Glomerular endothelial cell (primary cell): ENCODE results near the gene GATA5. TPM values are rescaled to one million over a fixed set of nuclear protein-coding genes. Genes with fewer than 3 reads are reported as not detected.

Source experiments
- DNase-seq: peaks from one replicate; pipeline ENCODE4 v3.0.0-alpha.2; 2011; ENCODE audit warnings: low read depth, low spot score; ENCODE audit errors: extremely low read depth
- total RNA-seq: library from RNA; depleted of rRNA; stranded (reverse); fragments of >200 nt; gene quantifications from 2 replicates; pipeline ENCODE4 v1.2.3, GENCODE V29; 2015

GATA5 gene
- total RNA-seq, 1 donor from 2014 or later = not detected

DNA sequence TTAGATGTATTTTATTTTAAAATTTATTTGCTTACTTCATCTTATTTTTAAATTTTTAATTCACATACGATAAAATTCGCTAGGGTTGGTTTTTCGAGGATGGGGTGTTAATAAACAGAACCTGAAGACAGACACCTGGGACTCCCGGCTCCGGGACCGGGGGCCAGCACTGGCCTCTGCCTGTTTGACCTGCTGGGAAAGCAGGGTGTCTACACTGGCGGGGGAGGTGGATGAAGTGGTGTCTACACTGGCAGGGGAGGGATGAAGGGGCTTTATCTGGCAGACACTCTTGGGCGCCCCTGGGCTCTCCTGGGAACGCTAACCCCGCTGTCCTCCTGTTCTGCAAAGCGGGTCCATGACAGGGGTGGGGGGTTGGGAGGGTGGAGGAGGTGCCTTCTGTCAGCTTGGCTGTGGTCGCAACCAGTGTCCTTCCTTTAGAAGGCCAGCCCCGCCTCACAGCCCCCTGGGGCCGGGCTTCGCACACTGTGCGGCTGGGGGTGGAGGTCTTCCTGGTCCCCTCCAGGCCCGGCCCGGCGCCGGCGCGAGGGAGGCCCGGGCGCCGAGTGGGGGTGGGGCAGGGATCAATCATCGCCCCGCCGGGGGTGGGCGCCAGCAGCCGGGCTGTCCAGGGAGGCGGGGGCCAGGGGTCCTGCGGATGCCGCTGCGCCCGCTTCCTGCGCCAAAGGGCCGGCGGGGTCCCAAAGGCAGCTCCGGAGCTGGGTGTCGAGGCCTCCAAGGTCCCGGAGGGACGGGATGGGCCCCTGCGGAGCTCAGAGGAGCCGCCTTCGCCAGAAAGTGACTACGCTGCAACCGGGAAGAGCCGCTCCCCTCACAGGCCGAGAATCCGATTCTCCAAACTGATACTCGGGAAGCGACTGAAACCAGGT, 1.8 kb downstream of the GATA5 start:
- no peak for DNase-seq

DNA sequence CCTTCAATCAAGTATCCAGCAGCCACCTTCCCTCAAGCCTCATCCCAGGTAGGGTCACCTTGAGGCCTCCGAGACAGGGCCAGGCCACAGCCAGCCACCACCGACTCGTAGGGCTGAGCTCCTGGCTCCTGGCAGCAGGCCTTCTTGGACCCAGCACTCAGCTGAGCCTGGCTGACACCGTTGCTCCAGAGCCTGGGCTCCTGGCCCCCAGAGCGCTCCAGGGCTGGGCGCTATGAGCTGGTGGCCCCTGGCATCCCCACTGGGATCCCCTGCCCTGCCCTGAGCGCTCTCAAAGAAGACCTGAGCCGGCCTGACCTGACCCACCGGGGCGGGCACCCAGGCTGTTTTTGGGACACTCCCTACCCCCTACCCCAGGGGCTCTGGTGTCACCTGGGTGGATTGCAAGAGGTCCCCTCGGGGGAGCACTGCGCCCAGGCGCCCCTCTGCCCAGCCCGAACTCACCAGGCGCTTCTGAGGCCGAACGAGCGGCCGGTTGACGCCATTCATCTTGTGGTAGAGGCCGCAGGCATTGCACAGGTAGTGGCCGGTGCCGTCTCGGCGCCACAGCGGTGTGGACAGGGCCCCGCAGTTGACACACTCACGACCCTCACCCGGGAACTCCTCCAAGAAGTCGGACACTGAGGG, 2.7 kb downstream of the GATA5 start:
- no peak for DNase-seq

DNA sequence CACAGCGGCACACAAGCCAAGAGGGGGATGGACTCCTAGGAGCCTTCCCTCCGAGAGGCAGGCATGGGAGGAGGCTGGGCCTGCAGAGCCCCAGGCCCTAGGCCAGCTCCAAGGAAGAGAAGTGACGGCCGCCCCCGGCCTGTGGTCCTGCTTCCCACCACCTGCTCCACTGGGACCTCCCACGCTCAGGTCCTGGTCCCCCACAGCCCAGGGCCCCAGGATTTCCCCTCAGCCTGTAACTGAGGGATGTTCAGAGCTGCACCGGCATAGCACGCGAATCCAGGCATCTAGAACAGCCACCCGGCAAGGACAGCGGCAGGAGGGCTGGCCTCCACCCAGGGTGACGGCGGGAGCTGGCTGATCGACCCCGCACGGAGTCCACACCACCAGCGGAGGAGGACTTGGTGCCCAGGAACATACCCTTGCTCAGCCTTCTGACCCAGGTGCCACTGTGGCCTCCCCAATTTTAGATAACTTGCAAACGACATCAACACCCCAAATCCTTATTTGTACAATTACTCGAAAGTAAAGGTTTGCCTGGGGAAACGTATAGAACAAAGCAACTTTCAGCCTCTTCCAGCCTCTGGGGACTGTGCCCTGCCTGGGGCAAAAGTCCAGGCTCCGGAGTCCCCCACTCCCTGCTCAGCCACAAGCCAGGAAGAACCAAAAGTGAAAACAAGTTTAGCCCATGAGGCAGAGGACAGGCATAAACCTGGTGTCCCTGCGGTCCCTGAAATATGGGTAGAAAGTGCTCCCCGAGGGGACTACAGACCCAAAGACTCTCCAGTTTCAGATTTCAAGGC, 3.5 kb downstream of the GATA5 start:
- no peak for DNase-seq

DNA sequence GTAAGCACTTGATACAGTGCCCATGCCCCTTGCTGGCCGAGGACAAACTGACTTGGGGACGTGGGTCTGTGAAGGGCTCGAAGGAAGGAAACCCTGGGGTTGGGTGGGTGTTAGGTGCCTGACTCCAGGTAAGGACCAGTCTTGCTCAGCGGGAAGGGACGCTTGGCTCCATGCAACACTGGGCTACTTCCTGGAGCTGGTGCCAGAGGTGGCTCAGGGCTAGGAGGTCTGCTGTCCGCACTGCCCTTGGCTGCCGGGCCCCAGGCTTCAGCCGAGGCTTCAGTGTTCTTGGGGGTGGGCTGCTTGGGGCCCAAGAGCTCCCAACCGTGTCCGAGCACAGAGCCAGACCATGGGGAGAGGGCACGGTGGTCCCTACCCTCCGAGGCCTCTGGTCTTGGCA, 5.3 kb downstream of the GATA5 start:
- no peak for DNase-seq

DNA sequence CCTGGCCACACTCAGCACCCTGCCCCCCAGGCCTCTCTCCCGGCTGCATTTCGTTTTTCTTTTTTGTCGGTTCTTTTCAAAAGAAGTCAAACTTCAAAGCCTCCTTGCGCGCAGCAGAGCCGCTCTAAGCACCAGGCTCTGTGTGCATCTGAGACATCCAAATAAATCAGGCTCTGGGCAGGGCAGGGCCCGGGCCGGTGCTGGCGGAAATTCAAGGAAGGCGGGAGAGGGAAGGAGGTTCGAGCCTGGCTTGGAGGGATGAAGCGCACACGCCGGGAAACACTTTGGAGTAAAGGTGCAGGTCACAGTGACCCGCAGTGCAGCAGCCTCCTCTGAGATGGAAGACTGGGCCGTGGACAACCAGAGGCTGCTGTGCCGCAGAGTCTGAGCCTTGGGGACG, 5.8 kb downstream of the GATA5 start:
- DNase-seq = no peak

DNA sequence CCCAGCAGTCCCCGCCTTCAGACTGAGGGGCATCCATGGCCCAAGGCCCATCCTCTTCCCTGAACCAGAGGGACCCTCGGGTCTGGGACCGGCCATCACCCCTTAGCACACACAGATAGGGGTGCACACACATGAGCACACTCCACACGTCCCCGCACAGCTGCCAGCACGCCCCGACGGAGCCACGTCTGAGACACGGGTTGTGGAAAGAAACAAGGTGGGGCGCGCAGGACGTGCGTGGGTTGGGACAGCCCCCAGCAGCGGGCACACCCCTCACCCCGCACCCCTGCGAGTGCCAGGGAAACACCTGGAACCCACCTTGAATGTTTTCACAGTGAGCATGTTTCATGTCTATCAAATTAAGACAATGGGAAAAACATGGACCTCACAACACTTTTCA, 6.4 kb downstream of the GATA5 start:
- no peak for DNase-seq

DNA sequence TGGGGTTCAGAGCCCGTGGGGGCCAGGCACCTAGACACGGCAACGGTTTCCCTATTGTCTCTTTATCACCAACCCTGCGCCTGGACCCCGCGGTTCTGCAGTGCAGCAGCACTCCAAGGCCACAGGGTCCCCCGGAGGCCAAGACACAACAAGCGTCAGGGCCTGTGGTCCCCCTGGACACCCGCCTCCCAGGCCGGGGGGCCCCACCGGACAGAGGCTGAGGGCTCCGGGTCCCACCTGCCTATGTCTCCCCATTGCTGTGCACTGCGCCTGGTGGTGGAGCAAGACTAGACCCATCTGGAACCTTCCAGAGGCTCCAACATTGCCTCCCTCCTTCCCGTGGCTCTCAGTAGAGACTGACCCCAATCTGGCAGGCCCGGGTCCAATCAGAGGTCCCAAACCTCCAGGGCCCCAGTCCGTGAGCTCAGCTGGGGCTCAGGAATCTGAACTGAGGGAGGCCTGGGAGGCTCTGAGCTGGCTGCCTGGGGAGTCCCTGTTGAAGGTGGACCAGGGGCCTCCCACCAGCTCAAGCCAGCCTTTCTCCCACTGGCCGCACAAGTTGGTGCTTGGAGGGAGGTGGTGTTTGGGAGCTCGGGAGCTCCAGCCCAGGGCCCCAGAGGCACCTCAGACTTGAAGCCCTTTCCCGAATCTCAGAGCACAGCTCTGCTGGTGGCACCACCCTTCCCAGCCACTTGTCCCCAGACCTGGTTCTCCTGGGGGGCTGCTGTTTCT, 8.8 kb downstream of the GATA5 start:
- DNase-seq = no peak

DNA sequence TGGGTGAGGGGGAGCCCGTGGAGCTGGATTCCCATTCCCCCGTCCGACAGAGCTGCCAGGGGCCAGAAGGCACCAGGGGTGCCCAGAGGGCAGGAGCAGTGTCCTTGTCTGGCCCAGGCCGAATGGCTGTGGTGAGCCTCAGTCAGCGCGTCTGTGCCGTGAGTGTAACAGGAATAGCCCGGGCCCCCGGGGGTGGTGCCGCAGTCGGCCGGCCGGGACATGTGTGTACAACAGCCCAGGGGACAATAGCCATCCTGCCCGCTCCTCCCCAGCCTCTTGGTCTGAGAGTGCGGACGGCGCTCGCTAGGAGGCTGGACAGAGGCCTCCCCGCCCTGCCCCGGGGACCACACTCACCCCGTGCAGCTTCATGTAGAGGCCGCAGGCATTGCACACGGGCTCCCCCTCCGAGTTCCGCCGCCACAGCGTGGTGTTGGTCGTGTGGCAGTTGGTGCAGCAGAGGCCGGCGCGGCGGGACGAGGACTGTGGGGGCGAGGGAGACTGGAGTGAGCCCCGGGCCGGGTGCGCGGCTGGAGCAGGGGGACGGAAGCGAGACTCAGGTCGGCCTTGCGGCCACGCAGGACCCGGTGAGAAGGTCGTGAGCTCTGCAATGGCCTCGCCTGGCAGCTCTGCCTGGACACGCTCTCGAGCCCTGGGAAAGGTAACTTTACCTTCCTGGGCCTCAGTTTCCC, 9.6 kb downstream of the GATA5 start:
- DNase-seq = no peak

DNA sequence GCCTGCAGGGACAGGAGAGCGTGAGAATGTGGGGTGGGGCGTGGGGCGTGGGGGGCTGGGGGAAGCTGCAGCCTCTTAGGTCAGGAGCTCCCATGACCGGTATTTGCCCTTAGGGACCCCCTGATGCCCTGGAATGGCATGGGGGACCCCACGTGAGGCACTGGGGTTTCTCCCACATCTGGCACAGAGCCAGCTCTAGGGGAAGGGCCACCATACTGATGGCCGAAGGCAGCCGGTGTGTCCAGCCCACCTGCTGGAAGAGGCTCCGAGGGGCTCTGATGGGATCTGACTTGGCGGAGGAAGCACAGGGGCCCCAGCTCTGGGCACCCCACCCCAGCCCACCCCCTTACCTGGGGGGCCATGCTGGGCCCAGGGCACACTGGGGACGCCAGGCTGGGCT, 10.8 kb downstream of the GATA5 start:
- no peak for DNase-seq

DNA sequence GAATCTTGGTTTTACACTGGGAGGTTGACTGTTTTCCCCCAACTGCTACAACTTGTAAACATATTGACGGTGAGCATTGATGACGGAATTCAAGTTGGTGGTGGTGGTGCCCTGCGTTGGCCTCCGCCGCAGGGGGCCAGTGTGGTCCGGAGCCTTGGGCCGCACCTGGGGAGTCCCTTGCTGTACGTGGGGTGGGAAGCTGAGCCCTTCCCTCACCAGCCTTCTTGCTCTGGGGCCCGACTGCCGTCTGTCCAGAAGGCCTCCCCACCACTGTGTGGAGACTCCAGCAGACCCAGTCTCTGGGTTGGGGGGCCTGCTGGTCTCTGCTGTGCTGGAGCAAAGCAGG, 11.4 kb downstream of the GATA5 start:
- no peak for DNase-seq

DNA sequence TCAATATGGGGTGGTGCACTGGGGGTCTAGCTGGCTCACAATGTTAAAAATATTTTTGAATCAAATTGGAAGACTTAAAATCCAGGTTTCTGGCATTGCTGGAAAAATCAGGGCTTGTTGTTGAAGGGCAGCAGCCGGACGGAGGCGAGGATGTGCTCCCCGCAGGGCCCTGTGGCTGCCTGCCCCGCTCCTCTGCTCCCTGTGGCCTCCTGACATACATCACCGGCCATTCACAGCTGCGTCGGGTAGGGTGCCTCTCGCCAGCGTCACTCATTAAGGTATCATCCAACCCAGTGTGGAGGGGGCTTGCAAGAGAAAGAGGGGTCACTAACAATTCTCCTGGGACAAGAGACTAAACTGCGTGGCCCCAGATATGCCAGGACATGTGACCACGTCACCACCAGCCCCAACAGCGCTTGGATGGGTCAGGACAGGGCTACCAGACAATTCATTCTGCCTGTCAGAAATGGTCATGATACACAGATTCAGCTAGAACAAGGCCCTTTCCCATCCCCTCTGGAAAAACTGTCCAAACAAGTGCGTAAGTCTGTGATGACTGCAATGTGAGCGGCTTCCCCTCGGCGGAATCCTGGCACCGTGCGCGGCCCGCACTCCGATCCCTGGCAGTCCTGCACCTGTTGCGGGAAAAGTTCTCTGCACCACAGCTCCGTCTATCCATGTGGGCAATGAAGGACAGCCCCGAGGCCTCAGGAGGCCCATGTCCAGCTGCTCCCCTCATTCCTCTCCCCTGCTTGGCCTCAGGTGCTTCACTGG, 12.0 kb downstream of the GATA5 start:
- DNase-seq = no peak

DNA sequence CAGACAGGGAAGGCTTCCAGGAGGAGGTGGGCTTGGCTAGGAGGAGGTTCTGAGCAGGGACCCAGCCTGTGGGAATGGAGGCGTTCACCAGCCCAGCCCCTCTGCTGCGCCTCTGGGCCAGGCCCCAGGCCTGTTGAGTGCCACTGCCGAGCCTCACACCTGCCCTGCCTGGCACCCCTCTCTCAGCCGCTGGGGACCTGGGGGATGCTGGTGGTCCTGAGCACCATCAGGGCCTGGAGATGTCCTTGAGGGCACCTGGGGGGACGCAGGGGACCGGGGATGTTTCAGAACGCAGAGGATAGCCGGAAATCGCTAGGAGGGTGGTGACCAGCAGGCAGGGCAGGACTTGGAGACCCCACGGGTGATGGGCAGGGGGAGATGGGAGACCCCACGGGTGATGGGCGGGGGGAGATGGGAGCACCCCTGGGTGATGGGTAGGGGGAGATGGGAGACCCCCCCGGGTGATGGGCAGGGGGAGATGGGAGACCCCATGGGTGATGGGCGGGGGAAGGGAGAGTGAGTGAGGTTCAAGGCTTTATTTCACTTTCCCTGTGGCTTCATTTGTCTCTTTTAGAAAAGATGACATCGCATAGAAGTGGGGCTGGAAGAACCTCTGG, 12.7 kb downstream of the GATA5 start:
- DNase-seq = no peak

DNA sequence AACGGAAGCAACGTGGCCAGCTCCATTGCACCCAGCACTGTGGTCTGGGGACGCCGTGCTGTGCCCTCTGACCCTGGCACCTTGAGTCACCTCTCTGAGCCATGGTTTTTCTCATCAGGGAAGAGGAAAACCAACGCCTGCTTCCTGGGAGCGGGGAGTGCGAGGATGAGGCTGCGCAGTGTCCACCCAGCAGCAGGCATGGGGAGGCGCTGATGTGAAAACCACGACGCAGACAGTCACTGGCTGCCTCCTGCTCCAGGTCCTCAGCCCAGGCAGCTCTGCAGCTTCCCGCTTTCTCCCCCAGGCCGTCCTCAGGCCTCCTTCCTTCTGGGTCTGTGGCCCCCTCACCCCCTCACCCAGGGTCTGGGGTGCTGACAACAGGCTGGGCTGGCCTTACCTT, 14.0 kb downstream of the GATA5 start:
- no peak for DNase-seq

DNA sequence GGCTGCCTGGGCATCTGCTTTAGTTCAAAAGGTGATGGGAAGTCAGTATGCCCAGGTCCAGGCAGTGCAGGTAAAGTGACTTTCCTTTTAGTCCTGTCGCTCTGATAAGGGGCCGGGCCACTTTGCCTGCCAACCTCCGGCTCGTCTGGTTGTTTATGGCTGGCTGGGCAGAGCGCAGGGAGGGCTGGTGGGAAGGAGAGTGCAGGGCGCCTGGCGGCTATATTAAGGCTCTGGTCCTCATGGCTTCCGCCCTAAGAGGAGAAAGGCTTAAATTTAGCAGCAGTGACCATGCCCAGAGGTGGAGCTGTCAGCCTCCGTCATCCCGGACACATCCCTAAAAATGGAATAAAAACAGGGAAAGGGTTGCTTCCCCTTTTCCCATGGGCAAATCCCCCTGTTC, 14.6 kb downstream of the GATA5 start:
- no peak for DNase-seq

DNA sequence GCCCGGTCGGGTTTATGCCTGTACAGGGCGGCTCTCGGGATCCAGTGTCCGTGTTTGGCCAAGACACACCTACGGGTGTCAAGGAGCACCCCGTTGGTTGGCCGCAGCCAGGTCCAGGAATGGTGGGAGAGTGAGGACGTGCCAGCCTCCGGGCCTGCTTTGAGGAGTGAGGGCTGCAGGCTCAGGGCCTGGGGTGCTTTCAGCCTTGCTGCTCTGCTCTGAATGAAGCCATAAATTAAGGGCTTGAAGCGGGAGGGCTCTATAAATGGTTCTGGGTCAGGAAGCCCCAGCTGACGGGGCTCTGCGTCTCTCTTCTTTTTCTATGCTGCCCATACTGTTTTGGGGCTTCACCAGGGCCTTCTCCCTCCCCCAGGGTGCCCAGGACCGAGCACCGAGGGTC, 15.1 kb downstream of the GATA5 start:
- no peak for DNase-seq

DNA sequence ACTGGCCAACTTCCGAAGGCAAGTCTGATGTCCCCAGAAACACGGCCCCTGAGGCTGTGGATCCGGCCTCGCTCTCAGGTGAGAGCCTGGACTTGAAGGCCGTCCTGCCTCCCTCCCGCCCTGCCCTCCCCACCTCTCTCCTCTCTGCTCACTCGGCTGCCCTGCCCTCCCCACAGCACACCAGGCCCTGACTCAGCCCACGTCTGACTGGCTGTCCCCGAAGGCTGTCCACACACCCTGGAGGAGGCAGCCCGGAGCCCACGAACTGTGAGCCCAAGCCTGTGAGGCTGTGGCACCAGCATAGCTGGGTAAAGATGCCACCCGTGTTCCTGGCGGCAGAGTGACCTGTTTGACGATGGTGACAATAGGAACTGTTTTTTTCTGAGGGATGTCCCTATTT, 16.3 kb downstream of the GATA5 start:
- no peak for DNase-seq

DNA sequence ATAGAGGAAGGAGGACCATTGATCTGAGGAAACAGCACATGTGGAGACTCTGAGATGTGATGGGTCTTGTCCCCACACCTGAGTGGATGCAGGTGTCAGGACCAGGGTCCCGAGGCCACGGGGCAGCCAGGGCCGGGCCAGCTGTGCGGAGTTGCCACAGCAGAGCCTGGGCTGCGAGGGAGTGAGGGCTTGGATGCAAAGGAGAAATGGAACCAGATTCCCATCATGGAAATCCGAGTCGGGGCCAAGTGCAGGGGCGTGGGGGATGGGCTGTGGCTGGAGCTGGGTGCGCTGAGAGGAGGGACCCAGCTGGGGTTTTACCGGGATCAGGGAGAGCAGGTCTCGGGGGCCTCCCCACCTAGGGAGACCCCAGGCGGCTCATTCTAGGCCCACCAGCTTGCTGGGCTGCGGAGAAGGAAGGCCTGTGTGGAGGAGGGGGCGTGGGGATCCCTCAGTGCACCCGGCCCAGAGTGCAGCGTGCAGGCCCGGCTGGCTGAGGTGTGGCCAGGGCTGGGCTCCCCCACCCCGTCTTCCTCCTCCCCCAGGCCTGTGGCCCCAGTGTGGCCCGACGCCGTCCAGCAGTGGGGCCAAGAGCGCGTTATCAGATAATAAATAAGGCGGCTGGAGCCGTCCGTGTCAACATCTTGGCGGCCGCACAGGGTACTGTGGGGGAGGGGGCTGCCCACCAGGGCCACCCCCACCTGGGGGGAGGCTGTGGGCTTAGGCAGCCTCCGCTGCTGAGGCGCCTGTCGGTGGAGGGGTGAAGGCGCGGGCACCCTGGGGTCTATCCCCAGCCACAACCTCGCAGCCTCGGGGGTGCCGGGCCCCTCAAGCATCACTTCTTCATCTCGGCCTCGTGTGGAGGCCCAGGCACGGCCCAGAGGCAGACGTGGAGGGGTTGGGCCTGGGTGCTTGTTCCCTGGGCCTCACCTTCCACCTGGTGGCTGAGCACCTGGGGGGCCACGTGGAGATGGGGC, 17.2 kb downstream of the GATA5 start:
- DNase-seq = no peak

DNA sequence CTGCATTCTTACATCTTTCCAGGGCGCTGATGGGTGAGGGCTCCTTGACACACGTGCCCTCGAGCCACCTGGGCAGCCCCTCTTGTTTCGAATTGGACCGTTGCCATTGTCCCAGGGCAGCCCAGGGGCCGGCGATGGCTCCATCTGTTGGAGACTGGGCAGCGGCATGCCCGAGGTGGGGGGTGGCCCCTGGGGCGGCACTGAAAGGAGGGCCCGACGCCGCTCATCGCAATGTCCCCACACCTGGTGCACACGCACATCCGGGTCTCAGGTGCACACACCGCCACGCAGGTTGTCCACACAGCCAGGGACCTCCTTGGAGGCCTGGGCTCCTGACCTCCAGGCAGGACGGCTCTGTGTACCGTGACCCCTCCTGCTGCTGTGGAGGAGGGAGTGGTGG, 18.0 kb downstream of the GATA5 start:
- no peak for DNase-seq
